Immature natural killer cell (primary cell): Measurements from ENCODE around the gene TUBA3E. TPM values are rescaled to one million over a fixed set of nuclear protein-coding genes. Genes with fewer than 3 reads are reported as not detected.

ENCODE experiments used
- polyA plus RNA-seq, 3 donors: library from polyadenylated mRNA; unstranded; fragments of 300-500 nt; fragmentation: Illumina TruSeq; gene quantifications; one replicate each; pipeline ENCODE4 v1.2.3, GENCODE V29; 2021

TUBA3E gene
- polyA plus RNA-seq, 3 donors from 2014 or later = not detected

Other genes starting within 250 kb of the TUBA3E start
- not detected for gene RAB6C, start 218.8 kb downstream of the TUBA3E start, polyA plus RNA-seq
- not detected for gene POTEF, start 69.2 kb downstream of the TUBA3E start, polyA plus RNA-seq
- gene CCDC74B, start 53.3 kb downstream of the TUBA3E start, polyA plus RNA-seq = under 1 TPM in 1 of 3 donors, not detected in 2; 0.36 TPM
- 10 to 100 TPM; 15.6 to 39.6 (median 21.2) TPM for gene SMPD4, start 16.8 kb downstream of the TUBA3E start, polyA plus RNA-seq
- 100 to 1,000 TPM; 183 to 199 (median 189) TPM for gene MZT2B, start 16.2 kb downstream of the TUBA3E start, polyA plus RNA-seq
- 100 to 1,000 TPM in 1 of 3 donors, 10 to 100 TPM in 2; 45.3 to 103 (median 84.7) TPM for gene IMP4, start 144.5 kb upstream of the TUBA3E start, polyA plus RNA-seq
- gene PTPN18, start 157.6 kb upstream of the TUBA3E start, polyA plus RNA-seq = 100 to 1,000 TPM in 1 of 3 donors, 10 to 100 TPM in 2; 89.4 to 190 (median 91.1) TPM